ENCODE results near the gene SORT1. TPM values are rescaled to one million over a fixed set of nuclear protein-coding genes. Genes with fewer than 3 reads are reported as not detected.
"Not testable (repeated sequence)": the region's sequence is repeated elsewhere in the genome, so short reads cannot be mapped to it uniquely, and the experiment has no call there.

SORT1 gene
- total RNA-seq, 2 experiments from 2014 or later, result 10.8 to 14.0 TPM

GRCh38 chr1:109388884-109389637 lies 8.7 kb downstream of the SORT1 start:
- Mint-ChIP-seq H3K36me3 (ENCODE audit: low read depth) (no peaks in the 10 kb centered on the region), H3K27me3 (ENCODE audit: low read depth) (peaks cover 23% of the 10 kb centered on the region), H3K4me3 (no peak overlapping the region), H3K27ac (no peak overlapping the region), H3K9me3 (ENCODE audit: insufficient read depth) (no peaks in the 10 kb centered on the region), H3K4me1 (ENCODE audit: low read depth) (peaks cover 20% of the 10 kb centered on the region)
- ChIA-PET POLR2A (no interaction called here), CTCF (interaction anchor here (0.8 to 1.0 kb wide), 2 partner anchors 10 to 37 kb away, joined by 4 read pairs; no protein-coding TSS in a partner anchor)
- no peak for DNase-seq
- ATAC-seq, result no peak

GRCh38 chr1:109388208-109388711 lies 9.5 kb downstream of the SORT1 start:
- Mint-ChIP-seq H3K36me3 (ENCODE audit: low read depth) (no peaks in the 10 kb centered on the region), H3K9me3 (ENCODE audit: insufficient read depth) (no peaks in the 10 kb centered on the region), H3K27me3 (ENCODE audit: low read depth) (peaks cover 20% of the 10 kb centered on the region), H3K27ac (no peak overlapping the region), H3K4me1 (ENCODE audit: low read depth) (peaks cover 18% of the 10 kb centered on the region), H3K4me3 (no peak overlapping the region)
- ChIA-PET POLR2A (no interaction called here), CTCF (interaction anchor here (1.2 to 3.6 kb wide), 3 partner anchors 9 to 31 kb away, joined by 3 to 20 read pairs (median 4); partner anchors contain the start of gene SORT1)
- ATAC-seq (no peak), DNase-seq (no peak)

- Mint-ChIP-seq H3K4me3 (no peak overlapping the region), H3K27ac (no peak overlapping the region), H3K36me3 (ENCODE audit: low read depth) (no peaks in the 10 kb centered on the region), H3K4me1 (ENCODE audit: low read depth) (peaks cover 12% of the 10 kb centered on the region), H3K27me3 (ENCODE audit: low read depth) (peaks cover 16% of the 10 kb centered on the region), H3K9me3 (ENCODE audit: insufficient read depth) (no peaks in the 10 kb centered on the region)
- ChIA-PET POLR2A (no interaction called here), CTCF (interaction anchor here (0.7 to 3.6 kb wide), 2 partner anchors 12 to 15 kb away, joined by 3 to 20 read pairs; partner anchors contain the start of gene SORT1)
- DNase-seq (no peak), ATAC-seq (no peak)
Observed at GRCh38 chr1:109386054-109386717, 11.5 kb downstream of the SORT1 start.

- Mint-ChIP-seq H3K4me1 (ENCODE audit: low read depth) (peaks cover 12% of the 10 kb centered on the region), H3K27ac (no peak overlapping the region), H3K4me3 (no peak overlapping the region), H3K36me3 (ENCODE audit: low read depth) (no peaks in the 10 kb centered on the region), H3K27me3 (ENCODE audit: low read depth) (peaks cover 15% of the 10 kb centered on the region), H3K9me3 (ENCODE audit: insufficient read depth) (no peaks in the 10 kb centered on the region)
- ChIA-PET CTCF (interaction anchor here (3.6 kb wide), 1 partner anchor 12 kb away, joined by 20 read pairs; the partner anchor contains the start of gene SORT1), POLR2A (no interaction called here)
- no peak for ATAC-seq
- DNase-seq, result no peak
Observed at GRCh38 chr1:109385417-109385816, 12.3 kb downstream of the SORT1 start.

- POLR2A ChIA-PET, result no interaction called here
- ATAC-seq, result no peak
- Mint-ChIP-seq H3K4me3 (no peak overlapping the region), H3K9me3 (ENCODE audit: insufficient read depth) (no peaks in the 10 kb centered on the region), H3K36me3 (ENCODE audit: low read depth) (no peaks in the 10 kb centered on the region), H3K27ac (no peak overlapping the region), H3K27me3 (ENCODE audit: low read depth) (peaks cover 8% of the 10 kb centered on the region), H3K4me1 (ENCODE audit: low read depth) (peaks cover 6% of the 10 kb centered on the region)
- CTCF ChIA-PET, result no interaction called here
- no peak for DNase-seq
Observed at GRCh38 chr1:109383854-109384253, 13.9 kb downstream of the SORT1 start.

- no peak overlapping the region for H3K27ac Mint-ChIP-seq
- peaks cover 6% of the 10 kb centered on the region for H3K4me1 Mint-ChIP-seq (ENCODE audit: low read depth)
- peaks cover 4% of the 10 kb centered on the region for H3K27me3 Mint-ChIP-seq (ENCODE audit: low read depth)
- H3K9me3 Mint-ChIP-seq (ENCODE audit: insufficient read depth), result no peaks in the 10 kb centered on the region
- no peak overlapping the region for H3K4me3 Mint-ChIP-seq
- ChIA-PET CTCF (no interaction called here), POLR2A (no interaction called here)
- DNase-seq (no peak), ATAC-seq (no peak)
- no peaks in the 10 kb centered on the region for H3K36me3 Mint-ChIP-seq (ENCODE audit: low read depth)
Observed at GRCh38 chr1:109383087-109383779, 14.5 kb downstream of the SORT1 start.

- Mint-ChIP-seq H3K36me3 (ENCODE audit: low read depth) (no peaks in the 10 kb centered on the region), H3K9me3 (ENCODE audit: insufficient read depth) (no peaks in the 10 kb centered on the region), H3K4me1 (ENCODE audit: low read depth) (peaks cover 4% of the 10 kb centered on the region), H3K27me3 (ENCODE audit: low read depth) (peaks cover 3% of the 10 kb centered on the region), H3K4me3 (no peak overlapping the region), H3K27ac (no peak overlapping the region)
- DNase-seq, result no peak
- ATAC-seq, result no peak
- ChIA-PET CTCF (no interaction called here), POLR2A (no interaction called here)
Observed at GRCh38 chr1:109381573-109381972, 16.1 kb downstream of the SORT1 start.

GRCh38 chr1:109379907-109380306 lies 17.8 kb downstream of the SORT1 start:
- H3K36me3 Mint-ChIP-seq (ENCODE audit: low read depth), result no peaks in the 10 kb centered on the region
- ATAC-seq, result no peak
- H3K4me3 Mint-ChIP-seq, result no peak overlapping the region
- ChIA-PET POLR2A (no interaction called here), CTCF (interaction anchor here (1.2 to 1.6 kb wide), 2 partner anchors 97 to 102 kb away, joined by 5 to 6 read pairs; partner anchors contain the start of gene PSRC1)
- H3K9me3 Mint-ChIP-seq (ENCODE audit: insufficient read depth), result no peaks in the 10 kb centered on the region
- peaks cover 8% of the 10 kb centered on the region for H3K4me1 Mint-ChIP-seq (ENCODE audit: low read depth)
- H3K27me3 Mint-ChIP-seq (ENCODE audit: low read depth), result peaks cover 3% of the 10 kb centered on the region
- no peak for DNase-seq
- no peak overlapping the region for H3K27ac Mint-ChIP-seq

GRCh38 chr1:109379422-109379821 lies 18.3 kb downstream of the SORT1 start:
- Mint-ChIP-seq H3K36me3 (ENCODE audit: low read depth) (no peaks in the 10 kb centered on the region), H3K4me1 (ENCODE audit: low read depth) (peaks cover 11% of the 10 kb centered on the region), H3K9me3 (ENCODE audit: insufficient read depth) (no peaks in the 10 kb centered on the region), H3K27me3 (ENCODE audit: low read depth) (peaks cover 3% of the 10 kb centered on the region), H3K27ac (no peak overlapping the region), H3K4me3 (no peak overlapping the region)
- ATAC-seq, result no peak
- no peak for DNase-seq
- POLR2A ChIA-PET, result no interaction called here
- CTCF ChIA-PET, result interaction anchor here (1.2 to 1.6 kb wide), 2 partner anchors 96 to 101 kb away, joined by 5 to 6 read pairs; partner anchors contain the start of gene PSRC1

- no peaks in the 10 kb centered on the region for H3K9me3 Mint-ChIP-seq (ENCODE audit: insufficient read depth)
- peaks cover 3% of the 10 kb centered on the region for H3K27me3 Mint-ChIP-seq (ENCODE audit: low read depth)
- DNase-seq, result no peak
- H3K4me3 Mint-ChIP-seq, result no peak overlapping the region
- ChIA-PET POLR2A (no interaction called here), CTCF (interaction anchor here (1.5 kb wide), 1 partner anchor 101 kb away, joined by 4 read pairs; no protein-coding TSS in a partner anchor)
- H3K27ac Mint-ChIP-seq, result no peak overlapping the region
- H3K36me3 Mint-ChIP-seq (ENCODE audit: low read depth), result peaks cover 2% of the 10 kb centered on the region
- peaks cover 26% of the 10 kb centered on the region for H3K4me1 Mint-ChIP-seq (ENCODE audit: low read depth)
- no peak for ATAC-seq
Observed at GRCh38 chr1:109377698-109378097, 20.0 kb downstream of the SORT1 start.

GRCh38 chr1:109373696-109374095 lies 24.0 kb downstream of the SORT1 start:
- H3K9me3 Mint-ChIP-seq (ENCODE audit: insufficient read depth); H3K4me3 Mint-ChIP-seq; ATAC-seq; H3K36me3 Mint-ChIP-seq (ENCODE audit: low read depth); DNase-seq; CTCF ChIA-PET; H3K27me3 Mint-ChIP-seq (ENCODE audit: low read depth); POLR2A ChIA-PET; H3K27ac Mint-ChIP-seq: not testable (repeated sequence)
- H3K4me1 Mint-ChIP-seq (ENCODE audit: low read depth), result peaks cover 57% of the 10 kb centered on the region

Measured in activated CD8-positive, alpha-beta T cell treated with anti-CD3 and anti-CD28 coated beads, Interleukin-2, amount 10 ng/mL, durations not matched to agents 7 days and 5 days (primary cell).